ENCODE measurements around the gene BIRC3. TPM values are rescaled to one million over a fixed set of nuclear protein-coding genes. Genes with fewer than 3 reads are reported as not detected.

BIRC3 gene
- total RNA-seq, 1 experiment from 2014 or later = 4.7 TPM

- TF ChIP-seq ATF3 (IDR thresholded peaks at IDR 0.05) (no peak), SRF (IDR thresholded peaks at IDR 0.05; ENCODE audit: low read depth) (no peak)
Measured at GRCh38 chr11:102287964-102288724, 29.1 kb upstream of the BIRC3 start (continued).

- CTCF ChIA-PET = interaction anchor here (0.9 to 2.1 kb wide), 6 partner anchors 9 to 378 kb away, joined by 3 to 8 read pairs (median 5); no protein-coding TSS in a partner anchor
- no peak overlapping the region for H3K9ac ChIP-seq (ENCODE audit: low read length)
- peaks cover 0 to 12% of the 10 kb centered on the region in 2 experiments; a peak in 2 of 4 replicates for H3K4me1 ChIP-seq (ENCODE audit: control insufficient read depth in 1 of 2, insufficient read depth in 2 of 2, low read length in 2 of 2)
- H3K27ac ChIP-seq (ENCODE audit: low read depth, low read length) = no peak overlapping the region
- POLR2A ChIA-PET = no interaction called here
- H3K36me3 ChIP-seq (ENCODE audit: control insufficient read depth in 1 of 2, insufficient read depth in 2 of 2, low read length in 2 of 2) = no peaks in the 10 kb centered on the region
- H3K27me3 ChIP-seq (ENCODE audit: insufficient read depth, low read length) = no peaks in the 10 kb centered on the region
- no TSS peak for BruUV-seq (replicated peaks)
- H3K4me2 ChIP-seq (ENCODE audit: low read length) = no peak overlapping the region
- no peaks in the 10 kb centered on the region for H3K79me2 ChIP-seq (ENCODE audit: insufficient read depth, low read length)
- intact Hi-C loops (cut with micrococcal nuclease) = loop anchor here (1.0 to 2.0 kb wide), 5 partner anchors 52 to 378 kb away; no protein-coding TSS in a partner anchor
- no peaks in the 10 kb centered on the region for H3K9me3 ChIP-seq (ENCODE audit: control insufficient read depth in 1 of 2, insufficient read depth in 1 of 2, low read depth in 1 of 2, low read length in 2 of 2)
- no peak overlapping the region for H3K4me3 ChIP-seq (replicated peaks in 1 of 2; ENCODE audit: low read depth in 1 of 2, low read length in 2 of 2)
- H3K9me2 ChIP-seq (ENCODE audit: insufficient read depth) = no peaks in the 10 kb centered on the region
- no peaks in the 10 kb centered on the region for H4K20me1 ChIP-seq (ENCODE audit: insufficient read depth)
- DNase-seq (ENCODE audit: low read depth, low spot score) = no peak
- no peak for ATAC-seq
- H2AFZ ChIP-seq (ENCODE audit: low read depth, low read length, poor library complexity, severe bottlenecking) = peak overlapping the region; percentile 98
- RAD21 ChIA-PET (ENCODE audit: low non-redundant PET in 1 of 2, low total read pairs in 2 of 2, uncharacterized antibody in 2 of 2, unreplicated experiment in 2 of 2) = interaction anchor here in 1 of 2 experiments (0.9 kb wide), 1 partner anchor 377 kb away, joined by 3 read pairs; no protein-coding TSS in a partner anchor
- TF ChIP-seq CTCF (IDR thresholded peaks at IDR 0.05 in 2 of 3, conservative IDR thresholded peaks at IDR 0.05 in 1 of 3; ENCODE audit: borderline replicate concordance in 1 of 3, insufficient read depth in 1 of 3, low read depth in 2 of 3, low read length in 2 of 3) = no peak
- no peak for TF ChIP-seq EZH2 (IDR thresholded peaks at IDR 0.05)
- TF ChIP-seq ZFX (IDR thresholded peaks at IDR 0.05) = no peak
- no peak for TF ChIP-seq EGR1 (IDR thresholded peaks at IDR 0.05; ENCODE audit: low read depth)
- no peak for TF ChIP-seq ATF3 (IDR thresholded peaks at IDR 0.05)
- TF ChIP-seq ZBTB33 (IDR thresholded peaks at IDR 0.05; ENCODE audit: extremely low read depth, insufficient replicate concordance, low read length) = no peak
- TF ChIP-seq CBX3 (IDR thresholded peaks at IDR 0.05; ENCODE audit: low read depth) = no peak
- no peak for TF ChIP-seq MAX (IDR thresholded peaks at IDR 0.05)
Measured at GRCh38 chr11:102288725-102289083, 28.6 kb upstream of the BIRC3 start.
